Gastroesophageal sphincter (tissue), 4 donors: ENCODE results near the gene SLC17A9. TPM values are rescaled to one million over a fixed set of nuclear protein-coding genes. Genes with fewer than 3 reads are reported as not detected.

Experiments used
- ATAC-seq: fragments of 150-250 bp; one replicate; pipeline ENCODE4 v1.9.1; 2016; ENCODE audit warnings: mild to moderate bottlenecking, moderate library complexity
- H3K27ac ChIP-seq, 4 donors: fragments of 200-600 bp; sonication (generic) in 3 of 4; 1 replicate in 3 of 4; 2 replicates in 1 of 4; pipeline ENCODE4 v1.5.1; 2016 to 2019
- H3K27me3 ChIP-seq: fragments of 200-600 bp; sonication (generic); one replicate; pipeline ENCODE4 v1.5.1; 2019
- H3K36me3 ChIP-seq, 2 donors: fragments of 200-600 bp; sonication (generic); one replicate each; pipeline ENCODE4 v1.5.1; 2019; ENCODE audit warnings: control low read depth in 1 of 2
- H3K4me1 ChIP-seq, 3 donors: fragments of 200-600 bp; sonication (generic); 1 replicate in 2 of 3; 2 replicates in 1 of 3; pipeline ENCODE4 v1.5.1; 2016 to 2019; ENCODE audit warnings: control low read depth in 2 of 3
- H3K4me3 ChIP-seq, 2 donors: fragments of 200-600 bp; sonication (generic); one replicate each; pipeline ENCODE4 v1.5.1; 2019; ENCODE audit warnings: mild to moderate bottlenecking in 1 of 2, moderate library complexity in 1 of 2
- H3K9me3 ChIP-seq, 3 donors: fragments of 200-600 bp; sonication (generic); one replicate each; pipeline ENCODE4 v1.5.1; 2017 to 2019; ENCODE audit warnings: control low read depth in 2 of 3
- EP300 ChIP-seq: sonication (generic); formaldehyde crosslinking; IDR thresholded peaks from one replicate; pipeline ENCODE4 v1.6.1; 2017; ENCODE audit warnings: antibody characterized with exemption, mild to moderate bottlenecking
- POLR2A ChIP-seq, 2 donors: fragments of 450-650 bp; IDR thresholded peaks; one replicate each; pipeline ENCODE4 v1.6.1; 2017; ENCODE audit warnings: antibody characterized with exemption in 2 of 2, mild to moderate bottlenecking in 2 of 2, moderate library complexity in 1 of 2
- POLR2AphosphoS5 ChIP-seq: sonication (generic); formaldehyde crosslinking; IDR thresholded peaks from one replicate; pipeline ENCODE4 v1.6.1; 2017; ENCODE audit warnings: antibody characterized with exemption
- WGBS, 2 donors: methylation state at CpG; one replicate each; pipeline ENCODE4 v1.1.5; 2018; ENCODE audit warnings: low coverage in 1 of 2; 5-methylcytosine and 5-hydroxymethylcytosine counted together
- total RNA-seq, 4 donors: library from RNA; depleted of rRNA; stranded (reverse); fragments of >200 nt; gene quantifications; one replicate each; pipeline ENCODE4 v1.1.0, GENCODE V29; 2016
- TF ChIP-seq, protein P1 (sequence below), 4 experiments: fragments of 200-600 bp in 2 of 4; fragments of 450-650 bp in 2 of 4; sonication (generic) in 1 of 4; IDR thresholded peaks; one replicate each; pipeline ENCODE4 v1.5.1; 2017 to 2019; ENCODE audit warnings: antibody characterized with exemption in 4 of 4, mild to moderate bottlenecking in 2 of 4, moderate library complexity in 2 of 4

The SLC17A9 gene
- total RNA-seq, 4 donors from 2014 or later: 1.3 to 4.6 (median 2.8) TPM

DNA sequence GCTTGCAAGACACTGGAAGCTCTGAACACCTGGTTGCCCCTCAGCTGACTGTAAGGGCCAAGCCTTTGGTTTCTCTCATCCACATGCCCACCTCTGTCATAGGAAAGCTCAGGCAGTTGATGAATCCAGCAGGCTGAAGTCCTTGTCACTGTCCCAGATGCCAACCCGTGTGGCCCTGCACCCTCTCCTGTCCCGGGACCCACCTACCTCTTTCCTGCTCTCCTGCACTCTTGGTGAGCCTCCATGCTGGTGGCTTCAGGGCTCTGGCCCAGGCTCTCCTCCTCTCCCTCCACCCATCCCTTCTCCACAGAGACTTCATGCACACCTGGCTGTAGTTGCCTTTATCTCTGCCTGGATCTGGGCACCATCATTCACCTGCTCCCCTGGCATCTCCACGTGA is 18.5 kb upstream of the SLC17A9 start:
- no peak overlapping the region for H3K27ac ChIP-seq
- H3K4me3 ChIP-seq: no peak overlapping the region
- H3K4me1 ChIP-seq: peaks cover 0 to 65% (median 25%) of the 10 kb centered on the region in 3 donors
- peaks cover 0 to 31% of the 10 kb centered on the region in 2 donors for H3K36me3 ChIP-seq
- TF ChIP-seq POLR2AphosphoS5 (no peak), EP300 (no peak), POLR2A (IDR thresholded peaks at IDR 0.05) (no peak)
- TF ChIP-seq, protein P1, sequence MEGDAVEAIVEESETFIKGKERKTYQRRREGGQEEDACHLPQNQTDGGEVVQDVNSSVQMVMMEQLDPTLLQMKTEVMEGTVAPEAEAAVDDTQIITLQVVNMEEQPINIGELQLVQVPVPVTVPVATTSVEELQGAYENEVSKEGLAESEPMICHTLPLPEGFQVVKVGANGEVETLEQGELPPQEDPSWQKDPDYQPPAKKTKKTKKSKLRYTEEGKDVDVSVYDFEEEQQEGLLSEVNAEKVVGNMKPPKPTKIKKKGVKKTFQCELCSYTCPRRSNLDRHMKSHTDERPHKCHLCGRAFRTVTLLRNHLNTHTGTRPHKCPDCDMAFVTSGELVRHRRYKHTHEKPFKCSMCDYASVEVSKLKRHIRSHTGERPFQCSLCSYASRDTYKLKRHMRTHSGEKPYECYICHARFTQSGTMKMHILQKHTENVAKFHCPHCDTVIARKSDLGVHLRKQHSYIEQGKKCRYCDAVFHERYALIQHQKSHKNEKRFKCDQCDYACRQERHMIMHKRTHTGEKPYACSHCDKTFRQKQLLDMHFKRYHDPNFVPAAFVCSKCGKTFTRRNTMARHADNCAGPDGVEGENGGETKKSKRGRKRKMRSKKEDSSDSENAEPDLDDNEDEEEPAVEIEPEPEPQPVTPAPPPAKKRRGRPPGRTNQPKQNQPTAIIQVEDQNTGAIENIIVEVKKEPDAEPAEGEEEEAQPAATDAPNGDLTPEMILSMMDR (IDR thresholded peaks at IDR 0.05): no peak
- 67 to 75% methylated on average over 1 to 3 of the region's 3 CpGs for WGBS, 2 donors
- H3K27me3 ChIP-seq: no peaks in the 10 kb centered on the region
- no peaks in the 10 kb centered on the region for H3K9me3 ChIP-seq
- ATAC-seq: no peak

DNA sequence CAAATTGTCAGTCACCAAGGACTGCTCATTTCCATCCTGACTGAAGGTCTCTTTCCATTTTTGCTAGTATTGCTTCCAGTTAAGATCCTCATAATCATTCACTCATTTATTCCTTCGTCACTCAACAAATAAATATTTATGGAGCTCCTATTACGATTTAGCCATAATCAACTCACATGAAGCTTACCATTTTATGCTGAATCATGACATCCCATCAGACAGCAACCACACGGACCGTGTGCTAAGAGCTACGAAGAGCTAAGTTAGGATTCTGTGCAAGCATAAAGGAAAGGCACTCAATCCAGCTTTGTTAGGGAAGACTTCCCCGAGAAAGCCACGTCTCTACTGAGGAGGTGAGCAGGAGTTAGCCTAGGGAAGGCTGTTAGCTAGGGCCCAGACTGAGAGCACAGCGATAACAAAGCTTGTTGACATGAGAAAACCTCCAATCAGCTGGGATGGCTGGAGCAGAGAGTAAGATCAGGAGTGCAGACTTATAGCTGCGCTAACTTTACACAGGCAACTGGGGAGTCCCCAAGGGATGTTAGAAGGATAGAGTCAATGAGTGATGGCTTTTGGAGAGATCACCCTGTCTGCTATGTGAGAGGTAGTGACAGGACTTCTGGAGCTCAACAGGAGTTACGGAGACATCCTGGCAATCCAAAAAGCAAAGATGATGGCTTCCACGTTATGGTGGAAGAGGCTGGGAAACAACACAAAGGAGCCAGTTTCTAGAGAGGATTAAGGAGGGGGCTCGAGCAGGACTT is 17.1 kb upstream of the SLC17A9 start:
- no peak for TF ChIP-seq EP300
- TF ChIP-seq, protein P1 (IDR thresholded peaks at IDR 0.05): no peak
- no peak for TF ChIP-seq POLR2AphosphoS5
- TF ChIP-seq POLR2A (IDR thresholded peaks at IDR 0.05): no peak
- Histone ChIP-seq H3K27me3 (no peaks in the 10 kb centered on the region), H3K27ac (no peak overlapping the region), H3K4me3 (peak overlapping the region in 1 of 2 donors; percentile 95), H3K9me3 (no peaks in the 10 kb centered on the region), H3K36me3 (peaks cover 0 to 31% of the 10 kb centered on the region in 2 donors), H3K4me1 (peaks cover 0 to 65% (median 26%) of the 10 kb centered on the region in 3 donors)
- ATAC-seq: no peak
- 78 to 80% methylated on average over 7 to 8 of the region's 12 CpGs for WGBS, 2 donors

DNA sequence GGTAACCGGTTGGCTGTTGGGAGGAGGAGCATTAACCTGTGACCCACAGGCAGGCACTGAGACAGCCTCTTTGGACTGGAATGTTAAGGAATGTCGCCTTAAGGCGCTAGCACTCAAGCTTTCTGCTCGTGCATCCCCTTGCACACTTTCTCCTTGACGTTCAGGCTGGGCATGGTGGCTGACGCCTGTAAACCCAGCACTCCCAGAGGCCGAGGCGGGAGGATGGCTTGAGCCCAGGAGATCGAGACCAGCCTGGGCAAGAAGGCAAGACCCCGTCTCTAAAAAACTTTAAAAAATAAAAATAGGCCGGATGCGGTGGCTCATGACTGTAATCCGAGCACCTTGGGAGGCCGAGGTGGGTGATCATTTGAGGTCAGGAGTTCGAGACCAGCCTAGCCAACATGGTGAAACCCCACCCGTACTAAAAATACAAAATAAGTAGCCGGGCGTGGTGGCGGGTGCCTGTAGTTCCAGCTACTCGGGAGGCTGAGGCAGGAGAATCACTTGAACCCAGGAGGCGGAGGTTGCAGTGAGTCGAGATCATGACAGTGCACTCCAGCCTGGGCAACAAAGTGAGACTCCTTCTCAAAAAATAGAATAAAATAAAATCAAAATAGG is 16.4 kb upstream of the SLC17A9 start:
- Histone ChIP-seq H3K9me3 (no peaks in the 10 kb centered on the region), H3K36me3 (peaks cover 0 to 33% of the 10 kb centered on the region in 2 donors), H3K4me1 (peaks cover 0 to 70% (median 26%) of the 10 kb centered on the region in 3 donors), H3K27ac (peak overlapping the region in 1 of 4 donors; percentile 98), H3K4me3 (peak overlapping the region in 1 of 2 donors; percentile 95), H3K27me3 (no peaks in the 10 kb centered on the region)
- TF ChIP-seq, protein P1 (IDR thresholded peaks at IDR 0.05): no peak
- TF ChIP-seq POLR2A (IDR thresholded peaks at IDR 0.05): no peak
- no peak for TF ChIP-seq EP300
- no peak for TF ChIP-seq POLR2AphosphoS5
- ATAC-seq: no peak
- 74 to 93% methylated on average over 3 to 14 of the region's 22 CpGs for WGBS, 2 donors

DNA sequence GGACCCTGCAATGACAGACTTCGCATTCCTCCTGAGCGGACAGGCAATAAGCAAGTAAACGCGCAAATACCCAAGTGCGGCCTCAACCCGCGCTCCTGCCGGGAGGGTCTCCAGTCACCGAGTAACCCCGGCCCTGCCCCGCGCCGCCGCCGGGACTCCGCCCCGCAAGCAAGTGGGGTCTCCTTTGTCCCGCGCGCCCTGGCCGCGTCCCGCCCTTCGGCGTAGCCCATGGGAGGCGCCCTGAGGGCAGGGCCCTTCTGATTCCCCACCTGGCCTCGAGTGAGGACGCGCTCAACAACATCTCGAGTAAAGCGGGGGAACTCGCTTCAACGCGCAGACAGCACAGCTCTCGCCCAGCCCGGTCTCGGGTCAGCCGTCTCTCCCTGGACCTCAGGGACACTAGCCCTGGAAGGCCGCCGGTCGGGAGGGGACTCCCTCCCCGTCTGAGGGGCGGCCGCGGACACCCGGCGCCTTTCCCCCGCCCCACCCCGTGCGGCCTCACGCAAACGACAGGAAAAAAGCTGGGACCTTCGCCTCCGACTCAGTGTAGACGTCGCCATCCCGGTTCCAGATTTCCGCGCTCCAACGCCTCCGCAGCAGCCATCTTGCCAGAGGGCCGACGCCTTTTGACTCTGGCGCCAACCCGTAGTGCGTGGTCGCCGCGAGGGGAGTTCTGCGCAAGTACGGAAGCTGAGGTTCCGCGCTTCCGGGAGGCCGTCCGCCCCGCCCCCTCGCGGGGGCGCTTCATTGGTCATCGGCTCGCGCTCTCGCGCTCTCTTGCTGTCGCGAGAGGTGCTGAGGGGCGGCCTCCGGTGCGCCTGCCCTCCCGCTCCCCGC is 15.0 kb upstream of the SLC17A9 start:
- Histone ChIP-seq H3K27ac (peak overlapping the region; percentile 77 to 99 (median 96)), H3K4me1 (peaks cover 0 to 84% (median 26%) of the 10 kb centered on the region in 3 donors), H3K9me3 (no peaks in the 10 kb centered on the region), H3K36me3 (peaks cover 0 to 47% of the 10 kb centered on the region in 2 donors), H3K27me3 (no peaks in the 10 kb centered on the region), H3K4me3 (peak overlapping the region; percentile 64 to 95)
- TF ChIP-seq POLR2A (IDR thresholded peaks at IDR 0.05) (peak; percentile 51 to 58), POLR2AphosphoS5 (peak; percentile 96), EP300 (no peak)
- TF ChIP-seq, protein P1 (IDR thresholded peaks at IDR 0.05): no peak
- ATAC-seq: peak; percentile 95
- no CpG with 5 or more reads among the region's 92 CpGs for WGBS, 2 donors
